ENCODE results near the gene EIF3F.

DNA sequence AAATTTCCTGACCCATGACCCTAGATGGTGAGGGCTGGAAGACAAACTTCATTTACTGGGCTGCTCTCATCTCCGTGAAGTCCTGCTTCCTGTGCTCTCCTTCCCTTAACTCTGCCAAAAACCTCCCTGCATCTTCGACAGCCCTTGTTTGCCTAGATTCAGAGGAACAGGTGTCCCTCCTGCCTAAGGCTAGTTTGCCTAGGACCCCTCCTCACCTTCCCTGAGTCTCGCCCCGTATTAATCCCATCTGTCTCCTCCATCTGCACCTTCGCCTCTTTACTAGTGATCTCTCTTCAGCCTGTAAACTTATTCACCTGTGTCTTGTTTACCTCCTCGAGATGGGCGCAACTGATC, 33.1 kb downstream of the EIF3F start:
- TF ChIP-seq POLR2A (IDR thresholded peaks at IDR 0.05) (no peak), POLR2AphosphoS5 (IDR thresholded peaks at IDR 0.05) (no peak)
- TF ChIP-seq, protein P1, sequence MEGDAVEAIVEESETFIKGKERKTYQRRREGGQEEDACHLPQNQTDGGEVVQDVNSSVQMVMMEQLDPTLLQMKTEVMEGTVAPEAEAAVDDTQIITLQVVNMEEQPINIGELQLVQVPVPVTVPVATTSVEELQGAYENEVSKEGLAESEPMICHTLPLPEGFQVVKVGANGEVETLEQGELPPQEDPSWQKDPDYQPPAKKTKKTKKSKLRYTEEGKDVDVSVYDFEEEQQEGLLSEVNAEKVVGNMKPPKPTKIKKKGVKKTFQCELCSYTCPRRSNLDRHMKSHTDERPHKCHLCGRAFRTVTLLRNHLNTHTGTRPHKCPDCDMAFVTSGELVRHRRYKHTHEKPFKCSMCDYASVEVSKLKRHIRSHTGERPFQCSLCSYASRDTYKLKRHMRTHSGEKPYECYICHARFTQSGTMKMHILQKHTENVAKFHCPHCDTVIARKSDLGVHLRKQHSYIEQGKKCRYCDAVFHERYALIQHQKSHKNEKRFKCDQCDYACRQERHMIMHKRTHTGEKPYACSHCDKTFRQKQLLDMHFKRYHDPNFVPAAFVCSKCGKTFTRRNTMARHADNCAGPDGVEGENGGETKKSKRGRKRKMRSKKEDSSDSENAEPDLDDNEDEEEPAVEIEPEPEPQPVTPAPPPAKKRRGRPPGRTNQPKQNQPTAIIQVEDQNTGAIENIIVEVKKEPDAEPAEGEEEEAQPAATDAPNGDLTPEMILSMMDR (IDR thresholded peaks at IDR 0.05) = no peak

Measured in stomach (tissue), 4 donors.